H9 (cell line): Measurements from ENCODE around the gene ENOX1. TPM values are rescaled to one million over a fixed set of nuclear protein-coding genes. Genes with fewer than 3 reads are reported as not detected.

Experiments
- DNase-seq: peaks from one replicate; pipeline ENCODE4 v3.0.0-alpha.2; 2017
- H2AFZ ChIP-seq: one replicate; pipeline ENCODE4 v1.6.1; 2013; ENCODE audit warnings: mild to moderate bottlenecking, low read length, control low read depth, moderate library complexity
- H2AK5ac ChIP-seq: 2 replicates; pipeline ENCODE4 v1.6.1; 2013; ENCODE audit warnings: low read length, control low read depth, mixed read lengths; ENCODE audit not compliant: insufficient read length
- H2BK120ac ChIP-seq: one replicate; pipeline ENCODE4 v1.6.1; 2013; ENCODE audit warnings: low read depth, mild to moderate bottlenecking, low read length, control low read depth, inconsistent platforms; ENCODE audit not compliant: poor library complexity, severe bottlenecking
- H2BK12ac ChIP-seq: 2 replicates; pipeline ENCODE4 v1.6.1; 2013; ENCODE audit warnings: low read length, control low read depth, mixed read lengths, low read depth; ENCODE audit not compliant: insufficient read length
- H2BK15ac ChIP-seq: 2 replicates; pipeline ENCODE4 v1.6.1; 2013; ENCODE audit warnings: low read depth, low read length, control low read depth
- H2BK20ac ChIP-seq: one replicate; pipeline ENCODE4 v1.6.1; 2013; ENCODE audit warnings: low read depth, mild to moderate bottlenecking, low read length, control low read depth, inconsistent platforms; ENCODE audit not compliant: poor library complexity, severe bottlenecking
- H2BK5ac ChIP-seq: 2 replicates; pipeline ENCODE4 v1.6.1; 2013; ENCODE audit warnings: low read length, control low read depth, mixed read lengths; ENCODE audit not compliant: insufficient read length
- H3K14ac ChIP-seq: 2 replicates; pipeline ENCODE4 v1.6.1; 2013; ENCODE audit warnings: low read length, control low read depth; ENCODE audit not compliant: insufficient read depth
- H3K18ac ChIP-seq: 2 replicates; pipeline ENCODE4 v1.6.1; 2013; ENCODE audit warnings: low read depth, mild to moderate bottlenecking, mixed read lengths, low read length, control low read depth; ENCODE audit not compliant: insufficient read length
- H3K23ac ChIP-seq: 2 replicates; pipeline ENCODE4 v1.6.1; 2013; ENCODE audit warnings: low read length, control low read depth, mixed read lengths, low read depth; ENCODE audit not compliant: insufficient read length
- H3K23me2 ChIP-seq: 2 replicates; pipeline ENCODE4 v1.6.1; 2013; ENCODE audit warnings: low read depth, mild to moderate bottlenecking, mixed read lengths, low read length, control low read depth; ENCODE audit not compliant: insufficient read length, poor library complexity, severe bottlenecking
- H3K27ac ChIP-seq: 2 replicates; pipeline ENCODE4 v1.5.1; 2013; ENCODE audit warnings: low read length, control low read depth, mixed read lengths, low read depth; ENCODE audit not compliant: insufficient read length
- H3K27me3 ChIP-seq: 2 replicates; pipeline ENCODE4 v1.6.1; 2013; ENCODE audit warnings: low read length, control low read depth, inconsistent platforms; ENCODE audit not compliant: insufficient read depth
- H3K4ac ChIP-seq: 2 replicates; pipeline ENCODE4 v1.6.1; 2013; ENCODE audit warnings: low read depth, mild to moderate bottlenecking, control low read depth, inconsistent platforms, low read length, moderate library complexity
- H3K4me1 ChIP-seq: 2 replicates; pipeline ENCODE4 v1.6.1; 2013; ENCODE audit warnings: low read length, control low read depth, inconsistent platforms; ENCODE audit not compliant: insufficient read depth
- H3K4me2 ChIP-seq: 2 replicates; pipeline ENCODE4 v1.6.1; 2013; ENCODE audit warnings: low read length, control low read depth, mixed read lengths; ENCODE audit not compliant: insufficient read length, insufficient read depth
- H3K56ac ChIP-seq: 2 replicates; pipeline ENCODE4 v1.6.1; 2013; ENCODE audit warnings: low read depth, mild to moderate bottlenecking, mixed read lengths, low read length, control low read depth; ENCODE audit not compliant: insufficient read length
- H3K79me1 ChIP-seq: 2 replicates; pipeline ENCODE4 v1.6.1; 2013; ENCODE audit warnings: low read depth, mild to moderate bottlenecking, moderate library complexity, low read length, control low read depth, inconsistent platforms; ENCODE audit not compliant: insufficient read depth, poor library complexity, severe bottlenecking
- H3K79me2 ChIP-seq: 2 replicates; pipeline ENCODE4 v1.6.1; 2013; ENCODE audit warnings: low read length, control low read depth, inconsistent platforms; ENCODE audit not compliant: insufficient read depth
- H3K9ac ChIP-seq: 2 replicates; pipeline ENCODE4 v1.6.1; 2013; ENCODE audit warnings: low read length, control low read depth, mixed read lengths; ENCODE audit not compliant: insufficient read length; ENCODE audit errors: extremely low read depth
- H3K9me3 ChIP-seq: one replicate; pipeline ENCODE4 v1.6.1; 2013; ENCODE audit warnings: low read depth, low read length, inconsistent platforms; ENCODE audit not compliant: control insufficient read depth
- H3T11ph ChIP-seq: one replicate; pipeline ENCODE4 v1.6.1; 2013; ENCODE audit warnings: mild to moderate bottlenecking, low read length, control low read depth, inconsistent platforms
- H4K20me1 ChIP-seq: one replicate; pipeline ENCODE4 v1.6.1; 2013; ENCODE audit not compliant: control insufficient read depth, insufficient read length, insufficient read depth
- H4K5ac ChIP-seq: 2 replicates; pipeline ENCODE4 v1.6.1; 2013; ENCODE audit warnings: low read depth, mild to moderate bottlenecking, mixed read lengths, low read length, control low read depth; ENCODE audit not compliant: insufficient read length
- H4K8ac ChIP-seq: replicated peaks from 2 replicates; pipeline ENCODE4 v1.6.1; 2013; ENCODE audit warnings: low read length, control low read depth, mixed read lengths, low read depth; ENCODE audit not compliant: insufficient read length
- H4K91ac ChIP-seq: 2 replicates; pipeline ENCODE4 v1.6.1; 2013; ENCODE audit warnings: low read depth, mild to moderate bottlenecking, moderate library complexity, mixed read lengths, low read length, control low read depth; ENCODE audit not compliant: insufficient read length
- H3K27ac Mint-ChIP-seq, 3 experiments: 2 replicates in 2 of 3; 3 replicates in 1 of 3; pipeline ENCODE4 v1.8.0; 2020 to 2021; ENCODE audit warnings: mixed read lengths in 3 of 3, mild to moderate bottlenecking in 1 of 3, moderate library complexity in 1 of 3
- H3K27me3 Mint-ChIP-seq: 2 replicates; pipeline ENCODE4 v1.8.0; 2021; ENCODE audit warnings: low read depth, mild to moderate bottlenecking, moderate library complexity, mixed read lengths
- H3K36me3 Mint-ChIP-seq, 3 experiments: 2 replicates in 2 of 3; 3 replicates in 1 of 3; pipeline ENCODE4 v1.8.0; 2020 to 2021; ENCODE audit warnings: low read depth in 3 of 3, mixed read lengths in 3 of 3; ENCODE audit not compliant: insufficient read depth in 1 of 3
- H3K4me1 Mint-ChIP-seq, 2 experiments: 2 replicates each; pipeline ENCODE4 v1.8.0; 2020; ENCODE audit warnings: mixed read lengths in 2 of 2
- H3K4me3 Mint-ChIP-seq, 2 experiments: 2 replicates in 1 of 2; 3 replicates in 1 of 2; pipeline ENCODE4 v1.8.0; 2020 to 2021; ENCODE audit warnings: mild to moderate bottlenecking in 2 of 2, mixed read lengths in 2 of 2, moderate library complexity in 1 of 2
- H3K9me3 Mint-ChIP-seq, 2 experiments: 2 replicates in 1 of 2; 3 replicates in 1 of 2; pipeline ENCODE4 v1.8.0; 2020; ENCODE audit warnings: mild to moderate bottlenecking in 2 of 2, mixed read lengths in 2 of 2, moderate library complexity in 1 of 2
- WGBS: extraction: QIAGEN DNeasy Blood & Tissue Kit; methylation state at CpG from one replicate; pipeline ENCODE4 v1.1.7; 2013; ENCODE audit warnings: missing lambda C conversion rate, low lambda C conversion rate, mixed read lengths; ENCODE audit not compliant: insufficient read length; ENCODE audit errors: extremely low coverage; 5-methylcytosine and 5-hydroxymethylcytosine counted together
- total RNA-seq: library from RNA; stranded (reverse); gene quantifications from 2 replicates; pipeline ENCODE4 v1.2.1, GENCODE V29; 2021
- TF ChIP-seq, protein P1 (sequence below): fragments of 200-600 bp; sonication (generic); conservative IDR thresholded peaks from 3 replicates; pipeline ENCODE4 v1.8.0; 2021; ENCODE audit warnings: antibody characterized with exemption, mild to moderate bottlenecking

Gene ENOX1
- total RNA-seq, 1 experiment from 2014 or later, result 0.24 TPM

DNA sequence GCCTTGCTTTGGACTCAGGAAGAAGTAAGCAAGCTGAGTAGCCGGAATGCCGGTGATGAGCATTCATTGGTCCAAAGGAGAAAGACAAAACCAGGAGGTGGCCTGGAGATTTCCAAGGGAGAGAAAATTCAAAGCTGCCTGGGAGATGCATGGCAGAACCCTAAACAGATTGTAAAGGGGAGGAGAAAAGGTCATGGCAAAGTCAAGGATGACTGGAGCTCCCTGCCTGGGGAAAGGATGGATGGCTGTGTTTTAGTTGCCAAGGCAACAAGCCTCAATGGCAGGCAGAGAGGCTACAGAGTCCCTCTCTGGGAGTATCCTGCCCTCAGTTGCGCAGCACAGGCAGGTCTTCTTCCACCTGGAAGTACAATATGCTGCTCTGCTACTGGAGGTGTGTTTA, 134.0 kb downstream of the ENOX1 start:
- Histone ChIP-seq H3T11ph (no peak overlapping the region), H3K9me3 (no peaks in the 10 kb centered on the region), H3K4me2 (no peak overlapping the region), H4K91ac (no peak overlapping the region), H2BK15ac (no peak overlapping the region), H2BK12ac (no peak overlapping the region), H2BK20ac (no peak overlapping the region), H3K18ac (no peak overlapping the region), H3K56ac (no peak overlapping the region), H3K79me1 (no peaks in the 10 kb centered on the region), H3K4me1 (no peaks in the 10 kb centered on the region), H3K27ac (no peak overlapping the region), H2AFZ (no peak overlapping the region), H4K20me1 (no peaks in the 10 kb centered on the region), H3K4ac (no peak overlapping the region), H3K9ac (no peak overlapping the region), H4K5ac (no peak overlapping the region), H3K23ac (no peak overlapping the region), H2BK5ac (no peak overlapping the region), H3K79me2 (no peaks in the 10 kb centered on the region), H3K27me3 (no peaks in the 10 kb centered on the region), H3K14ac (no peak overlapping the region), H4K8ac (no peak overlapping the region), H3K23me2 (no peaks in the 10 kb centered on the region), H2AK5ac (no peak overlapping the region), H2BK120ac (no peak overlapping the region)
- no peak for DNase-seq
- Mint-ChIP-seq H3K9me3 (no peaks in the 10 kb centered on the region), H3K4me3 (no peak overlapping the region), H3K27me3 (no peaks in the 10 kb centered on the region), H3K4me1 (no peaks in the 10 kb centered on the region), H3K27ac (no peak overlapping the region), H3K36me3 (no peaks in the 10 kb centered on the region)
- TF ChIP-seq, protein P1, sequence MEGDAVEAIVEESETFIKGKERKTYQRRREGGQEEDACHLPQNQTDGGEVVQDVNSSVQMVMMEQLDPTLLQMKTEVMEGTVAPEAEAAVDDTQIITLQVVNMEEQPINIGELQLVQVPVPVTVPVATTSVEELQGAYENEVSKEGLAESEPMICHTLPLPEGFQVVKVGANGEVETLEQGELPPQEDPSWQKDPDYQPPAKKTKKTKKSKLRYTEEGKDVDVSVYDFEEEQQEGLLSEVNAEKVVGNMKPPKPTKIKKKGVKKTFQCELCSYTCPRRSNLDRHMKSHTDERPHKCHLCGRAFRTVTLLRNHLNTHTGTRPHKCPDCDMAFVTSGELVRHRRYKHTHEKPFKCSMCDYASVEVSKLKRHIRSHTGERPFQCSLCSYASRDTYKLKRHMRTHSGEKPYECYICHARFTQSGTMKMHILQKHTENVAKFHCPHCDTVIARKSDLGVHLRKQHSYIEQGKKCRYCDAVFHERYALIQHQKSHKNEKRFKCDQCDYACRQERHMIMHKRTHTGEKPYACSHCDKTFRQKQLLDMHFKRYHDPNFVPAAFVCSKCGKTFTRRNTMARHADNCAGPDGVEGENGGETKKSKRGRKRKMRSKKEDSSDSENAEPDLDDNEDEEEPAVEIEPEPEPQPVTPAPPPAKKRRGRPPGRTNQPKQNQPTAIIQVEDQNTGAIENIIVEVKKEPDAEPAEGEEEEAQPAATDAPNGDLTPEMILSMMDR, result no peak
- WGBS, result no CpG with 5 or more reads among the region's 3 CpGs
